HEK293 (cell line): ENCODE measurements around the gene MAP3K12.

ENCODE experiments used
- PRDM2 ChIP-seq: fragments of 450-650 bp; formaldehyde crosslinking; IDR thresholded peaks from 2 replicates; pipeline ENCODE4 v1.5.1; 2016; ENCODE audit warnings: missing biosample characterization, missing genetic modification characterization, borderline replicate concordance
- PRDM4 ChIP-seq: fragments of 450-650 bp; formaldehyde crosslinking; IDR thresholded peaks from 2 replicates; pipeline ENCODE4 v1.5.1; 2017; ENCODE audit warnings: missing biosample characterization, missing genetic modification characterization
- YY1 ChIP-seq: fragments of 450-650 bp; formaldehyde crosslinking; IDR thresholded peaks from 2 replicates; pipeline ENCODE4 v1.5.1; 2018; ENCODE audit warnings: missing biosample characterization, missing genetic modification characterization
- ZFHX2 ChIP-seq: fragments of 450-650 bp; formaldehyde crosslinking; conservative IDR thresholded peaks from 2 replicates; pipeline ENCODE4 v1.5.1; 2016; ENCODE audit warnings: missing biosample characterization, missing genetic modification characterization
- ZNF785 ChIP-seq: fragments of 450-650 bp; formaldehyde crosslinking; IDR thresholded peaks from 2 replicates; pipeline ENCODE4 v1.5.1; 2016; ENCODE audit warnings: missing biosample characterization, missing genetic modification characterization
- TF ChIP-seq, protein P1 (sequence below): fragments of 450-650 bp; formaldehyde crosslinking; IDR thresholded peaks from 2 replicates; pipeline ENCODE4 v1.5.1; 2016; ENCODE audit warnings: missing biosample characterization, missing genetic modification characterization
- TF ChIP-seq, protein P2 (sequence below): fragments of 450-650 bp; formaldehyde crosslinking; IDR thresholded peaks from 2 replicates; pipeline ENCODE4 v1.5.1; 2016; ENCODE audit warnings: missing biosample characterization, missing genetic modification characterization

GRCh38 chr12:53467082-53467481 is 32.2 kb downstream of the MAP3K12 start:
- no peak for TF ChIP-seq ZFHX2 (tag by site-specific recombination)
- TF ChIP-seq PRDM4 (tag by site-specific recombination), result no peak
- TF ChIP-seq, protein P1, sequence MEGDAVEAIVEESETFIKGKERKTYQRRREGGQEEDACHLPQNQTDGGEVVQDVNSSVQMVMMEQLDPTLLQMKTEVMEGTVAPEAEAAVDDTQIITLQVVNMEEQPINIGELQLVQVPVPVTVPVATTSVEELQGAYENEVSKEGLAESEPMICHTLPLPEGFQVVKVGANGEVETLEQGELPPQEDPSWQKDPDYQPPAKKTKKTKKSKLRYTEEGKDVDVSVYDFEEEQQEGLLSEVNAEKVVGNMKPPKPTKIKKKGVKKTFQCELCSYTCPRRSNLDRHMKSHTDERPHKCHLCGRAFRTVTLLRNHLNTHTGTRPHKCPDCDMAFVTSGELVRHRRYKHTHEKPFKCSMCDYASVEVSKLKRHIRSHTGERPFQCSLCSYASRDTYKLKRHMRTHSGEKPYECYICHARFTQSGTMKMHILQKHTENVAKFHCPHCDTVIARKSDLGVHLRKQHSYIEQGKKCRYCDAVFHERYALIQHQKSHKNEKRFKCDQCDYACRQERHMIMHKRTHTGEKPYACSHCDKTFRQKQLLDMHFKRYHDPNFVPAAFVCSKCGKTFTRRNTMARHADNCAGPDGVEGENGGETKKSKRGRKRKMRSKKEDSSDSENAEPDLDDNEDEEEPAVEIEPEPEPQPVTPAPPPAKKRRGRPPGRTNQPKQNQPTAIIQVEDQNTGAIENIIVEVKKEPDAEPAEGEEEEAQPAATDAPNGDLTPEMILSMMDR (tag by site-specific recombination), result no peak
- TF ChIP-seq PRDM2 (tag by site-specific recombination), result no peak
- TF ChIP-seq, protein P2, sequence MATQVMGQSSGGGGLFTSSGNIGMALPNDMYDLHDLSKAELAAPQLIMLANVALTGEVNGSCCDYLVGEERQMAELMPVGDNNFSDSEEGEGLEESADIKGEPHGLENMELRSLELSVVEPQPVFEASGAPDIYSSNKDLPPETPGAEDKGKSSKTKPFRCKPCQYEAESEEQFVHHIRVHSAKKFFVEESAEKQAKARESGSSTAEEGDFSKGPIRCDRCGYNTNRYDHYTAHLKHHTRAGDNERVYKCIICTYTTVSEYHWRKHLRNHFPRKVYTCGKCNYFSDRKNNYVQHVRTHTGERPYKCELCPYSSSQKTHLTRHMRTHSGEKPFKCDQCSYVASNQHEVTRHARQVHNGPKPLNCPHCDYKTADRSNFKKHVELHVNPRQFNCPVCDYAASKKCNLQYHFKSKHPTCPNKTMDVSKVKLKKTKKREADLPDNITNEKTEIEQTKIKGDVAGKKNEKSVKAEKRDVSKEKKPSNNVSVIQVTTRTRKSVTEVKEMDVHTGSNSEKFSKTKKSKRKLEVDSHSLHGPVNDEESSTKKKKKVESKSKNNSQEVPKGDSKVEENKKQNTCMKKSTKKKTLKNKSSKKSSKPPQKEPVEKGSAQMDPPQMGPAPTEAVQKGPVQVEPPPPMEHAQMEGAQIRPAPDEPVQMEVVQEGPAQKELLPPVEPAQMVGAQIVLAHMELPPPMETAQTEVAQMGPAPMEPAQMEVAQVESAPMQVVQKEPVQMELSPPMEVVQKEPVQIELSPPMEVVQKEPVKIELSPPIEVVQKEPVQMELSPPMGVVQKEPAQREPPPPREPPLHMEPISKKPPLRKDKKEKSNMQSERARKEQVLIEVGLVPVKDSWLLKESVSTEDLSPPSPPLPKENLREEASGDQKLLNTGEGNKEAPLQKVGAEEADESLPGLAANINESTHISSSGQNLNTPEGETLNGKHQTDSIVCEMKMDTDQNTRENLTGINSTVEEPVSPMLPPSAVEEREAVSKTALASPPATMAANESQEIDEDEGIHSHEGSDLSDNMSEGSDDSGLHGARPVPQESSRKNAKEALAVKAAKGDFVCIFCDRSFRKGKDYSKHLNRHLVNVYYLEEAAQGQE (tag by site-specific recombination), result no peak
- no peak for TF ChIP-seq YY1 (tag by site-specific recombination)
- no peak for TF ChIP-seq ZNF785 (tag by site-specific recombination)
